Mesenchymal stem cell (in vitro differentiated cells and primary cell): Measurements from ENCODE around the gene NXNL1.
A peak's percentile ranks its signal among the peaks of the same experiment; 100 is the strongest.

ENCODE experiments used
- DNase-seq: peaks from one replicate; pipeline ENCODE4 v3.0.0-alpha.2; 2013
- H2AFZ ChIP-seq: one replicate; pipeline ENCODE4 v1.6.1; 2013; ENCODE audit warnings: low read depth, mild to moderate bottlenecking, control low read depth, inconsistent platforms, low read length, moderate library complexity
- H2AK5ac ChIP-seq: 2 replicates; pipeline ENCODE4 v1.6.1; 2013; ENCODE audit warnings: low read length, moderate library complexity, mild to moderate bottlenecking, inconsistent platforms; ENCODE audit not compliant: severe bottlenecking
- H2BK120ac ChIP-seq: one replicate; pipeline ENCODE4 v1.6.1; 2013; ENCODE audit warnings: low read depth, mild to moderate bottlenecking, inconsistent platforms, low read length, moderate library complexity
- H2BK12ac ChIP-seq, 2 experiments: one replicate each; pipeline ENCODE4 v1.6.1; 2013; ENCODE audit warnings: inconsistent platforms in 2 of 2, low read length in 2 of 2, mild to moderate bottlenecking in 2 of 2, moderate library complexity in 2 of 2, control low read depth in 1 of 2
- H2BK15ac ChIP-seq: one replicate; pipeline ENCODE4 v1.6.1; 2013; ENCODE audit warnings: mild to moderate bottlenecking, low read depth, inconsistent platforms; ENCODE audit not compliant: poor library complexity, severe bottlenecking
- H2BK5ac ChIP-seq: 2 replicates; pipeline ENCODE4 v1.6.1; 2013; ENCODE audit warnings: low read depth, mild to moderate bottlenecking, low read length, control low read depth, inconsistent platforms; ENCODE audit not compliant: poor library complexity, severe bottlenecking
- H3K14ac ChIP-seq, 2 experiments: one replicate each; pipeline ENCODE4 v1.6.1; 2013; ENCODE audit warnings: inconsistent platforms in 2 of 2, low read length in 2 of 2, control low read depth in 1 of 2, mild to moderate bottlenecking in 1 of 2, moderate library complexity in 1 of 2
- H3K18ac ChIP-seq, 2 experiments: one replicate each; pipeline ENCODE4 v1.6.1; 2013; ENCODE audit warnings: inconsistent platforms in 2 of 2, low read length in 2 of 2, control low read depth in 1 of 2, low read depth in 1 of 2, mild to moderate bottlenecking in 1 of 2
- H3K23ac ChIP-seq, 2 experiments: one replicate each; pipeline ENCODE4 v1.6.1; 2013; ENCODE audit warnings: inconsistent platforms in 2 of 2, low read length in 2 of 2, mild to moderate bottlenecking in 2 of 2, moderate library complexity in 2 of 2, control low read depth in 1 of 2
- H3K27ac ChIP-seq: 2 replicates; pipeline ENCODE4 v1.5.1; 2013; ENCODE audit warnings: mild to moderate bottlenecking, moderate library complexity, low read length, control low read depth, inconsistent platforms; ENCODE audit not compliant: poor library complexity, severe bottlenecking
- H3K27me3 ChIP-seq, 2 experiments: 2 replicates each; pipeline versions ENCODE4 v1.6.1 to v1.7.0; 2013; ENCODE audit warnings: low read length in 2 of 2, mild to moderate bottlenecking in 2 of 2, moderate library complexity in 2 of 2, control low read depth in 1 of 2, inconsistent platforms in 1 of 2; ENCODE audit not compliant: control insufficient read depth in 1 of 2, insufficient read depth in 1 of 2
- H3K36me3 ChIP-seq, 2 experiments: 2 replicates each; pipeline versions ENCODE4 v1.6.1 to v1.7.0; 2013; ENCODE audit warnings: low read length in 2 of 2, control low read depth in 1 of 2, inconsistent platforms in 1 of 2, low read depth in 1 of 2, mild to moderate bottlenecking in 1 of 2; ENCODE audit not compliant: insufficient read depth in 2 of 2, control insufficient read depth in 1 of 2
- H3K4ac ChIP-seq, 2 experiments: one replicate each; pipeline ENCODE4 v1.6.1; 2013; ENCODE audit warnings: inconsistent platforms in 2 of 2, low read length in 2 of 2, mild to moderate bottlenecking in 2 of 2, moderate library complexity in 2 of 2, control low read depth in 1 of 2, low read depth in 1 of 2
- H3K4me1 ChIP-seq: 2 replicates; pipeline ENCODE4 v1.6.1; 2013; ENCODE audit warnings: low read depth, low read length, control low read depth; ENCODE audit not compliant: control insufficient read depth, insufficient read depth
- H3K4me2 ChIP-seq: 2 replicates; pipeline ENCODE4 v1.6.1; 2013; ENCODE audit warnings: low read length, mild to moderate bottlenecking, inconsistent platforms; ENCODE audit not compliant: poor library complexity, severe bottlenecking
- H3K4me3 ChIP-seq, 2 experiments: 2 replicates each; pipeline versions ENCODE4 v1.5.1 to v1.7.0; 2013; ENCODE audit warnings: low read length in 2 of 2, mild to moderate bottlenecking in 2 of 2, control low read depth in 1 of 2, low read depth in 1 of 2; ENCODE audit not compliant: insufficient read depth in 1 of 2
- H3K79me1 ChIP-seq: replicated peaks from 2 replicates; pipeline ENCODE4 v1.6.1; 2013; ENCODE audit warnings: mild to moderate bottlenecking, control low read depth, low read length, inconsistent platforms; ENCODE audit not compliant: poor library complexity, severe bottlenecking
- H3K9ac ChIP-seq: 2 replicates; pipeline ENCODE4 v1.7.0; 2013; ENCODE audit warnings: mild to moderate bottlenecking, low read length, moderate library complexity
- H3K9me3 ChIP-seq: 2 replicates; pipeline ENCODE4 v1.7.0; 2013; ENCODE audit warnings: mild to moderate bottlenecking, low read length; ENCODE audit not compliant: control insufficient read depth
- H4K8ac ChIP-seq: one replicate; pipeline ENCODE4 v1.6.1; 2013; ENCODE audit warnings: inconsistent platforms, mild to moderate bottlenecking, low read length, moderate library complexity
- H4K91ac ChIP-seq: one replicate; pipeline ENCODE4 v1.6.1; 2013; ENCODE audit warnings: mild to moderate bottlenecking, low read length, inconsistent platforms
- WGBS: methylation state at CpG from one replicate; pipeline ENCODE4 v1.1.7; 2013; ENCODE audit warnings: mixed read lengths; 5-methylcytosine and 5-hydroxymethylcytosine counted together

Gene NXNL1

DNA sequence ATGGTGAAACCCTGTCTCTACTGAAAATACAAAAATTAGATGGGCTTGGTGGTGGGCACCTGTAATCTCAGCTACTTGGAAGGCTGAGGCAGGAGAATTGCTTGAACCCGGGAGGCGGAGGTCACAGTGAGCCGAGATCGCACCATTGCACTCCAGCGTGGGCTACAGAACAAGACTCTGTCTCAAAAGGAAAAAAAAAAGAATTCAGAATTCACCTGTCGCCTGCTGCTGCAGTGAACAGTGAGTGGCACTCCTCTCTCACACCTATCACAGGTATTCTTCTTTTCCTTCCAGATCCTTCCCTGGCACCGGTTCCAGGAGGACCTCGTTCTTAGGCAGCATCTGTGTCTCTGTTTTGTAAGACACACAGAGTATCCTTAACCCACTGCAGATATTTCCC is 46.6 kb downstream of the NXNL1 start:
- Histone ChIP-seq H2BK5ac (no peak overlapping the region), H2AK5ac (no peak overlapping the region), H3K14ac (peak overlapping the region in 1 of 2 experiments; percentile 32), H3K9me3 (no peaks in the 10 kb centered on the region), H3K23ac (no peak overlapping the region), H3K27ac (no peak overlapping the region), H4K91ac (peak overlapping the region; percentile 61), H3K27me3 (peaks cover 6 to 31% of the 10 kb centered on the region in 2 experiments), H3K9ac (no peak overlapping the region), H3K79me1 (peaks cover 2% of the 10 kb centered on the region), H2AFZ (no peak overlapping the region), H3K36me3 (no peaks in the 10 kb centered on the region), H3K4ac (peak overlapping the region in 1 of 2 experiments; percentile 75), H3K4me2 (no peak overlapping the region), H3K4me3 (no peak overlapping the region), H4K8ac (peak overlapping the region; percentile 72), H2BK120ac (peak overlapping the region; percentile 89), H2BK15ac (no peak overlapping the region), H2BK12ac (peak overlapping the region; percentile 97 to 98), H3K4me1 (peaks cover 2% of the 10 kb centered on the region), H3K18ac (peak overlapping the region; percentile 43 to 76)
- no peak for DNase-seq
- WGBS = 97% methylated on average over 8 of the region's 8 CpGs

- H2BK12ac ChIP-seq = peak overlapping the region; percentile 51 to 99
- peak overlapping the region; percentile 77 for H2AFZ ChIP-seq
- WGBS = 80% methylated on average over 11 of the region's 11 CpGs
- peaks cover 6 to 30% of the 10 kb centered on the region in 2 experiments for H3K27me3 ChIP-seq
- H3K79me1 ChIP-seq = no peaks in the 10 kb centered on the region
- H3K14ac ChIP-seq = peak overlapping the region in 1 of 2 experiments; percentile 91
- no peak overlapping the region for H3K27ac ChIP-seq
- no peak overlapping the region for H2BK5ac ChIP-seq
- no peak overlapping the region for H3K23ac ChIP-seq
- H4K8ac ChIP-seq = peak overlapping the region; percentile 33
- H2BK120ac ChIP-seq = peak overlapping the region; percentile 94
- H3K18ac ChIP-seq = peak overlapping the region; percentile 31 to 71
- peaks cover 2% of the 10 kb centered on the region for H3K4me1 ChIP-seq
- H3K9me3 ChIP-seq = no peaks in the 10 kb centered on the region
- no peaks in the 10 kb centered on the region for H3K36me3 ChIP-seq
- no peak overlapping the region for H2AK5ac ChIP-seq
- DNase-seq = no peak
- H3K4me3 ChIP-seq = no peak overlapping the region
- no peak overlapping the region for H3K4me2 ChIP-seq
- H4K91ac ChIP-seq = peak overlapping the region; percentile 74
- H3K4ac ChIP-seq = peak overlapping the region; percentile 62 to 97
- no peak overlapping the region for H3K9ac ChIP-seq
- peak overlapping the region; percentile 1 for H2BK15ac ChIP-seq
Measured at GRCh38 chr19:17411801-17412200, 48.9 kb downstream of the NXNL1 start.

DNA sequence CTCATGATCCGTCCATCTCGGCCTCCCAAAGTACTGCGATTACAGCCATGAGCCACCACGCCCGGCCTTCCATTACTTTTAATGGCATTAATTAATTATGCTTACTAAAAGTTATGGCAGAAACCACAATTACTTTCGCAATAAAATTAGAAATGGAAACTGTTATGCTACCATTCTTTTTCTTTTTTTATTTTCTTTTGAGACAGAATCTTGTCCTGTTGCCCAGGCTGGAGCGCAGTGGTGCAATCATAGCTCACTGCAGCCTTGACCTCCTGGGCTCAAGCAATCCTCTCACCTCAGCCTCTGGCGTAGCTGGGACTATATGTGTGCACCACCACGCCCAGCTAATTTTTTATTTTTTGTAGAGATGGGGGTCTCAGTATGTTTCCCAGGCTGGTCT is 50.7 kb downstream of the NXNL1 start:
- H3K79me1 ChIP-seq = no peaks in the 10 kb centered on the region
- H2BK5ac ChIP-seq = no peak overlapping the region
- H3K18ac ChIP-seq = no peak overlapping the region
- no peak overlapping the region for H2BK12ac ChIP-seq
- H2BK15ac ChIP-seq = no peak overlapping the region
- no peak for DNase-seq
- no peak overlapping the region for H2AFZ ChIP-seq
- H3K36me3 ChIP-seq = no peaks in the 10 kb centered on the region
- no peak overlapping the region for H3K23ac ChIP-seq
- no peaks in the 10 kb centered on the region for H3K9me3 ChIP-seq
- H3K27me3 ChIP-seq = peaks cover 4 to 18% of the 10 kb centered on the region in 2 experiments
- no peak overlapping the region for H4K8ac ChIP-seq
- H3K4me2 ChIP-seq = no peak overlapping the region
- H3K4me1 ChIP-seq = peaks cover 11% of the 10 kb centered on the region
- no peak overlapping the region for H2BK120ac ChIP-seq
- no peak overlapping the region for H3K27ac ChIP-seq
- no peak overlapping the region for H3K4ac ChIP-seq
- WGBS = 95% methylated on average over 7 of the region's 9 CpGs
- no peak overlapping the region for H3K4me3 ChIP-seq
- H3K14ac ChIP-seq = no peak overlapping the region
- no peak overlapping the region for H2AK5ac ChIP-seq
- H3K9ac ChIP-seq = no peak overlapping the region
- H4K91ac ChIP-seq = no peak overlapping the region

GRCh38 chr19:17406887-17407196 is 53.9 kb downstream of the NXNL1 start:
- H2BK12ac ChIP-seq = peak overlapping the region in 1 of 2 experiments; percentile 70
- H3K9me3 ChIP-seq = no peaks in the 10 kb centered on the region
- H3K9ac ChIP-seq = no peak overlapping the region
- H3K23ac ChIP-seq = no peak overlapping the region
- no peak overlapping the region for H2AK5ac ChIP-seq
- H3K79me1 ChIP-seq = no peaks in the 10 kb centered on the region
- peaks cover 6 to 18% of the 10 kb centered on the region in 2 experiments for H3K27me3 ChIP-seq
- H4K91ac ChIP-seq = peak overlapping the region; percentile 88
- peaks cover 15% of the 10 kb centered on the region for H3K4me1 ChIP-seq
- no peak overlapping the region for H3K4me2 ChIP-seq
- 71% methylated on average over 1 of the region's 2 CpGs for WGBS
- H2BK5ac ChIP-seq = no peak overlapping the region
- peak overlapping the region; percentile 25 to 29 for H3K18ac ChIP-seq
- peak overlapping the region; percentile 45 for H4K8ac ChIP-seq
- no peaks in the 10 kb centered on the region for H3K36me3 ChIP-seq
- no peak overlapping the region for H2BK15ac ChIP-seq
- peak overlapping the region in 1 of 2 experiments; percentile 54 for H3K4me3 ChIP-seq
- DNase-seq = no peak
- no peak overlapping the region for H2AFZ ChIP-seq
- peak overlapping the region; percentile 6 to 29 for H3K4ac ChIP-seq
- H2BK120ac ChIP-seq = no peak overlapping the region
- no peak overlapping the region for H3K14ac ChIP-seq
- H3K27ac ChIP-seq = no peak overlapping the region
